GM21737 (cell line): Measurements from ENCODE around the gene DUSP10.

Experiments used
- ATAC-seq: cut with Tn5 transposase; IDR thresholded peaks from one replicate; pipeline ENCODE4 v1.9.1; 2021; ENCODE audit warnings: mild to moderate bottlenecking, moderate library complexity; ENCODE audit not compliant: unreplicated experiment

Gene DUSP10

GRCh38 chr1:221735999-221736398 is 5.9 kb downstream of the DUSP10 start:
- no peak for ATAC-seq

- no peak for ATAC-seq
These were observed 7.7 kb downstream of the DUSP10 start for GRCh38 chr1:221734187-221734586.

GRCh38 chr1:221732052-221732451 is 9.8 kb downstream of the DUSP10 start:
- no peak for ATAC-seq

DNA sequence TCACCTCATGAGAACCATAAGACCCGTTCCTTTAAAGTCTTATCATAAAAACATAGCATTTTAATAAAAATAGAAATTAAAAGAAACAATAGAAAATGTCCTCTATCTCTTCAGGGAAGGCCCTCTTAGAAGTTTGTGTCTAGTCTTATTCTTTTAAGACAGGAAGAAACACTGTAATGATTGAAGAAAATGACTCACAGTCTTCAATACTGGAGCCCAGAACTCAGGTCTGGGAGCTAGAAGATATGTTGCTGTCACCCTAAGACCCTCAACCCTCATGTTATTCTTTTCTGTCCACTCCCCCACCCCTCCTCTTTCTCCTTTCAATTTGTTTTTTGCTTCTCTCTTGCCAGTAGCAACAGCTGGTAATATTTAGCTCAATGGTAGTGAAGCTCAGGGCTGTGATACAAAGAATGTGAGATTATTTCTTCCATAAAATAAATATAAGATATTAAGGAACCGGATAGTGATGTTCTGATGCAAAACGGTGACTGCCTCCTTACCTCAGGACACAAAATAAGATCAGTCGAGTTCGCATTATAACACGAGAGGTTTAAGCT is 12.0 kb downstream of the DUSP10 start:
- ATAC-seq = no peak

DNA sequence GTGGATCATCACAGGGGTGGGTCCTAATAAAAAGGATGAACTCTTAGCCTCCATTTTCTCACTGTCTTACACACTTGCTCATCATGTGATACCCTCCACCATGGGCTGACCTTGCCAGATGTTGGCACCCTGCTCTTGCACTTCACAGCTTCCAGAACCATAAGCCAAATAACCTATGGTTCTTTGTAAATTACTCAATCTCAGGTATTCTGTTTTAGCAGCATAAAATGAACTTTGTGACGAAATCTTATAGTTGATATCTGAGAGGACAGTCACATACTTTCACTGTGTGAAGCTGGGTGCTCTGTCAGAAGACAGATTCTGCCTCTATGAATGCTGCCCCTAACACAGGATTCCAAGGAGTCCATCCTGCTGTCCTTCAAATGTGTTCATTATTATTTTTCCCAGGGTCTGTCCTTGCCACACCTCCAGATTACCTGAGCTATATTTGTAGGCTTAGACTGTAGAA is 13.8 kb downstream of the DUSP10 start:
- no peak for ATAC-seq

- ATAC-seq = no peak
These were observed 14.5 kb downstream of the DUSP10 start for GRCh38 chr1:221727146-221728036.

GRCh38 chr1:221725735-221726672 is 15.9 kb downstream of the DUSP10 start:
- peak; percentile 52 for ATAC-seq

DNA sequence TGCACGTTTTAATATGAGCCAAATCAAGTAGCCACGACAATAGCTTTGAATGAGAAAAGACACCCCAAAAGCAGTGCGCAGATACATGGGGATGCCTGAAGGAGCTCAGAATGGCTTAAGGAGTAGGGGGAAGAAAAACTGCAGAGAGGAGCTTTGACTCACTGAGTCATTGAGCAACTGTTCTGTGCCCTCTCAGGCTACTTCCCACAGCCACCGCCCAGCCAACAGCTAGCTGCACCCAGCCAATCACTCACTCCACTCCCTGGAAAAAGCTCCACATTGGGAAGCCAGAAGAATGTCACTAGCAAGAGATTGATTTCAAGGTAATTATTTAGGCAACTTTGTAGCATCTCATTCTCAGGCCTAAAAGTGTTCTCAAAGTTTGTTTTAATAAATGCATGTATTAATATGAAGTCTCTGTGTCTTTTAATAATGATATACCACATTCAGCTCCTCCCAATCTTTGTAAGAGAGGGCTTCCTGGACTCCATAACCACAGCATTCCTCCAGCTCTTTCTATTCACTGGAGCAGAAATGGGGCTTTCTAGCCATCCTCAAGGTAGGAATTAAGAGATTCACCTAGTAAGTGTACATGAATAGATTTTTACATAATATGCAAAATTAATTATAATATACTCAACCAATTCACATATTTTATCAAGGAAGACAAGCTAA is 16.8 kb downstream of the DUSP10 start:
- ATAC-seq = no peak

GRCh38 chr1:221723848-221724236 is 18.0 kb downstream of the DUSP10 start:
- no peak for ATAC-seq

DNA sequence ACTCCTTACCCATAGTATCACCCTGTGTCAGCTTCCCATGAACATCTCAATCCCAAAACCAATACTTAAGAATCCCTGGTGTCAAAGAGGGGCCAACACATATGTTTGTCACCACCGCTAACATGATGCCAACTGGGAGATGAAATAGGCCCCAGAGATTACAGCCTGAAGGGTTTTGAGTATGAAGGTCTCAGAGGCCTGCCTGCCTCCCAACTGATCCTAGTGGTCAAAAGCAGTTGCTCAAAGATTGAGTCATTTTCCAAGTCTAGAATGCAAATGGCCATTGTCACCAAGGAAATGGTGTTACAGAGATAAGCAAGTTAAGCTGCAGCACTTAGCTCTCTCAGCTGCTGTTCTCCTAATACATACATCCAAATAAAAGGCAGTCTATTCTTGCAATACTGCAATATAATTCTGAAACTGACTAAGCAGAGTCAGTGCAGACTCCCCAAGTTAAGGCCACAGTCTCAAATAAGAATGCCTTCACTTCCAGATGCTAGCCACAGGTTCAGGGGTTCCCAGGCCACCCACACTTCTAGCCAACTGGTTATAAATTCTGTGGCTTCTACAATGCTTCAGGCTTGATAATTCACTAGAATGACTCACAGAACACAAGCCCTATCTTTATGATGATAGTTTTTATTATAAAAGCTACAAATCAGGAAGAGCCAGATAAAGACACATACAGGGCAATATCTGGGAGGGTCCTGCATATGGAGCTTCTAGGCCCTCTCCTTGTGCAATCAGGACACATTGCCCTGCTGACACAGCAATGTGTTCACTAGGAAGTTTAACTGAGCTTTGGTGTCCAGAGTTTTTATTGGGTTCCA is 18.7 kb downstream of the DUSP10 start:
- ATAC-seq = no peak

- ATAC-seq = no peak
These were observed 19.5 kb downstream of the DUSP10 start for GRCh38 chr1:221722254-221723017.

DNA sequence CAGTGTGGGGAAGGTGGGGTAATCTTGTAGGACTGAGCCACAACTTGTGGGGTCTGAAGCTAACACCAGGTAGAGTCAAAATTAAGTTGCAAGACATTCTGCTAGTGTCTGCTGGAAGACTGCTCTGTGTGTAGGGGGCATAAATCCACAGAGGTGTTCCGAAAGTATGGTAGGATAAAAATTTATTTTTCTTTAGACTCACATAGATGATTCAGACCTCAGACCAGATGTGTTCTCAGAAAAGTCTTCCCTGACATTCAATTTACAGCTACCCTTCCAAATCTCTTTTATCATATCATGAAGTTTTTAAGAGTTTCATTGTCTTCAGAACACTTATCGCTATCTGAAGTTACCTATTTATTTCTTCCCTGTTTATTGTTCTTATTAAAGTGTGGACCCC is 21.3 kb downstream of the DUSP10 start:
- ATAC-seq = no peak

DNA sequence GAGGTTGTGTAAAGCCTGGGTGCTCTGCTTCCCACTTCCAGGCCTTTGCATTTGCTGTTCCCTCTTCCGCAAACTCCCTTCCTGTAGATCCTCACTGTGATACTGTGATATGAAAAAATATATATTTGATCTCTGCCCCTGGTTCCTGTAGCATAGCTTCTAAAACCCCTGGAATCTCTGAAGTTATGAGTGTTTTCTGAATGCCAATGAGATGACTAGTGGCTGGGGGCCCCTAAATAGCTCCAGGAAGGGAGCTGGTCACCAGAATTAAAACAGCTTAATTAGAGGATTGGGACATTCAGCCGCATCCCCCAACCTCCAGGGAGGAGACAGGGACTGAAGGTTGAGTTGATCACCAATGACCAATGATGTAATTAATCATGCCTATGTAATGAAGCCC is 21.9 kb downstream of the DUSP10 start:
- no peak for ATAC-seq

DNA sequence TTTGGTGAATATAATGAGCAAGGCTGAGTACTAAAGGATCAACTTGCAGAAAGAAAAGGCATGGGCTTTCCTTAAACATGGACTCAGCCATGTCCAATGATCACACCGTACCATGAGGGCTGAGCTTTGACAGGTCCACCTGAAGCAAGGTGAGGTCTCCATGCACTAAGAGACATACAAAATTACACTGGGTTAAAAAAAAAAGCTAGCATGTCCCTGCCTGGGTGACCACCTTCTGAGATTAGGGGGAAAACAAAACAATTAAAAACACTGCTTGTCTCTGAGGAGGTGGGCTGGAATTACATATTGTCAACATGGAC is 22.7 kb downstream of the DUSP10 start:
- ATAC-seq = no peak

GRCh38 chr1:221718381-221719277 is 23.3 kb downstream of the DUSP10 start:
- no peak for ATAC-seq

- ATAC-seq = no peak
These were observed 24.4 kb downstream of the DUSP10 start for GRCh38 chr1:221717485-221717853.

GRCh38 chr1:221716713-221717484 is 25.0 kb downstream of the DUSP10 start:
- no peak for ATAC-seq
